ENCODE results near the gene GTF3A. TPM values are rescaled to one million over a fixed set of nuclear protein-coding genes. Genes with fewer than 3 reads are reported as not detected.

Gene GTF3A
- total and polyA plus RNA-seq, 9 of the 15 experiments (the other 6 are each of a cell fraction or from before 2014, with no cell fraction given), result 47.5 to 303 (median 174) TPM

DNA sequence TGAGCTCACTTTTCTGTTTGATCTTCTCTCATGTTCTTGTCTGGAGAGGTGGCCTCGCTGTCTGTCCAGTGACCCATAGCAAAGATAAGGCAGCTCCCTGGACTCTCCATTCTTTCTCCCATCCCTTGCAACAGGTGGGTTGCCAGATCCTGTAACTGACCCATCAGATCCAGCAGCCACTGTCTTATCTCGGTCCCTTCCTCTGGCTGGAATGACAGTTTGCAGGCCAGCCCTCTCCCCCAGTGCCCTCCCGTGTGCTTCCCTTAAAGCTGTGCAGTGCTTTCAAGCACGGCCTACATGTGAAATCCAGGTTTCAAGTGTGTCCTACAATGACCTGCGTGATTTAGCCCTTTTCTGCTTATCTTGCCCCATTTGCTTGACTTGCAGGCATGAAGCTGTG, 3.7 kb downstream of the GTF3A start (continued):
- TF ChIP-seq, protein P1, sequence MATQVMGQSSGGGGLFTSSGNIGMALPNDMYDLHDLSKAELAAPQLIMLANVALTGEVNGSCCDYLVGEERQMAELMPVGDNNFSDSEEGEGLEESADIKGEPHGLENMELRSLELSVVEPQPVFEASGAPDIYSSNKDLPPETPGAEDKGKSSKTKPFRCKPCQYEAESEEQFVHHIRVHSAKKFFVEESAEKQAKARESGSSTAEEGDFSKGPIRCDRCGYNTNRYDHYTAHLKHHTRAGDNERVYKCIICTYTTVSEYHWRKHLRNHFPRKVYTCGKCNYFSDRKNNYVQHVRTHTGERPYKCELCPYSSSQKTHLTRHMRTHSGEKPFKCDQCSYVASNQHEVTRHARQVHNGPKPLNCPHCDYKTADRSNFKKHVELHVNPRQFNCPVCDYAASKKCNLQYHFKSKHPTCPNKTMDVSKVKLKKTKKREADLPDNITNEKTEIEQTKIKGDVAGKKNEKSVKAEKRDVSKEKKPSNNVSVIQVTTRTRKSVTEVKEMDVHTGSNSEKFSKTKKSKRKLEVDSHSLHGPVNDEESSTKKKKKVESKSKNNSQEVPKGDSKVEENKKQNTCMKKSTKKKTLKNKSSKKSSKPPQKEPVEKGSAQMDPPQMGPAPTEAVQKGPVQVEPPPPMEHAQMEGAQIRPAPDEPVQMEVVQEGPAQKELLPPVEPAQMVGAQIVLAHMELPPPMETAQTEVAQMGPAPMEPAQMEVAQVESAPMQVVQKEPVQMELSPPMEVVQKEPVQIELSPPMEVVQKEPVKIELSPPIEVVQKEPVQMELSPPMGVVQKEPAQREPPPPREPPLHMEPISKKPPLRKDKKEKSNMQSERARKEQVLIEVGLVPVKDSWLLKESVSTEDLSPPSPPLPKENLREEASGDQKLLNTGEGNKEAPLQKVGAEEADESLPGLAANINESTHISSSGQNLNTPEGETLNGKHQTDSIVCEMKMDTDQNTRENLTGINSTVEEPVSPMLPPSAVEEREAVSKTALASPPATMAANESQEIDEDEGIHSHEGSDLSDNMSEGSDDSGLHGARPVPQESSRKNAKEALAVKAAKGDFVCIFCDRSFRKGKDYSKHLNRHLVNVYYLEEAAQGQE (IDR thresholded peaks at IDR 0.05; ENCODE audit: borderline replicate concordance), result no peak
- TF ChIP-seq, protein P1 (CRISPR knock-in tag; IDR thresholded peaks at IDR 0.05; ENCODE audit: low read depth), result no peak
- TF ChIP-seq MIER1 (IDR thresholded peaks at IDR 0.05; ENCODE audit: low read depth) (no peak), TCF3 (CRISPR knock-in tag; IDR thresholded peaks at IDR 0.05) (peak; percentile 66), STAT5A (IDR thresholded peaks at IDR 0.05; ENCODE audit: borderline replicate concordance, low read length) (0 out of 2 replicates have a peak, but pooled peaks have one; percentile 34), ZFP30 (CRISPR knock-in tag; IDR thresholded peaks at IDR 0.05; ENCODE audit: borderline replicate concordance) (no peak), ZBTB1 (CRISPR knock-in tag; IDR thresholded peaks at IDR 0.05; ENCODE audit: borderline replicate concordance, low read depth) (no peak), LCOR (CRISPR knock-in tag; IDR thresholded peaks at IDR 0.05) (no peak), CBFA2T3 (IDR thresholded peaks at IDR 0.05) (peak; percentile 84), ZNF23 (CRISPR knock-in tag; IDR thresholded peaks at IDR 0.05) (no peak), CBFA2T2 (conservative IDR thresholded peaks at IDR 0.05) (peak; percentile 74), SMAD1 (IDR thresholded peaks at IDR 0.05; ENCODE audit: low read depth, low read length, partially characterized antibody) (no peak), JUN (IDR thresholded peaks at IDR 0.05; ENCODE audit: borderline replicate concordance, low read depth, low read length) (no peak), JUN (CRISPR knock-in tag; IDR thresholded peaks at IDR 0.05; ENCODE audit: borderline replicate concordance) (no peak), CTBP1 (IDR thresholded peaks at IDR 0.05; ENCODE audit: borderline replicate concordance) (peak; percentile 47; the same call in 1 of the 2 replicates)
- TF ChIP-seq, protein P2, sequence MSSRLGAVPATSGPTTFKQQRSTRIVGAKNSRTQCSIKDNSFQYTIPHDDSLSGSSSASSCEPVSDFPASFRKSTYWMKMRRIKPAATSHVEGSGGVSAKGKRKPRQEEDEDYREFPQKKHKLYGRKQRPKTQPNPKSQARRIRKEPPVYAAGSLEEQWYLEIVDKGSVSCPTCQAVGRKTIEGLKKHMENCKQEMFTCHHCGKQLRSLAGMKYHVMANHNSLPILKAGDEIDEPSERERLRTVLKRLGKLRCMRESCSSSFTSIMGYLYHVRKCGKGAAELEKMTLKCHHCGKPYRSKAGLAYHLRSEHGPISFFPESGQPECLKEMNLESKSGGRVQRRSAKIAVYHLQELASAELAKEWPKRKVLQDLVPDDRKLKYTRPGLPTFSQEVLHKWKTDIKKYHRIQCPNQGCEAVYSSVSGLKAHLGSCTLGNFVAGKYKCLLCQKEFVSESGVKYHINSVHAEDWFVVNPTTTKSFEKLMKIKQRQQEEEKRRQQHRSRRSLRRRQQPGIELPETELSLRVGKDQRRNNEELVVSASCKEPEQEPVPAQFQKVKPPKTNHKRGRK (tag; IDR thresholded peaks at IDR 0.05), result no peak
- TF ChIP-seq, protein P3, sequence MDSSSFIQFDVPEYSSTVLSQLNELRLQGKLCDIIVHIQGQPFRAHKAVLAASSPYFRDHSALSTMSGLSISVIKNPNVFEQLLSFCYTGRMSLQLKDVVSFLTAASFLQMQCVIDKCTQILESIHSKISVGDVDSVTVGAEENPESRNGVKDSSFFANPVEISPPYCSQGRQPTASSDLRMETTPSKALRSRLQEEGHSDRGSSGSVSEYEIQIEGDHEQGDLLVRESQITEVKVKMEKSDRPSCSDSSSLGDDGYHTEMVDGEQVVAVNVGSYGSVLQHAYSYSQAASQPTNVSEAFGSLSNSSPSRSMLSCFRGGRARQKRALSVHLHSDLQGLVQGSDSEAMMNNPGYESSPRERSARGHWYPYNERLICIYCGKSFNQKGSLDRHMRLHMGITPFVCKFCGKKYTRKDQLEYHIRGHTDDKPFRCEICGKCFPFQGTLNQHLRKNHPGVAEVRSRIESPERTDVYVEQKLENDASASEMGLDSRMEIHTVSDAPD (CRISPR knock-in tag; IDR thresholded peaks at IDR 0.05), result no peak
- TF ChIP-seq, protein P4, sequence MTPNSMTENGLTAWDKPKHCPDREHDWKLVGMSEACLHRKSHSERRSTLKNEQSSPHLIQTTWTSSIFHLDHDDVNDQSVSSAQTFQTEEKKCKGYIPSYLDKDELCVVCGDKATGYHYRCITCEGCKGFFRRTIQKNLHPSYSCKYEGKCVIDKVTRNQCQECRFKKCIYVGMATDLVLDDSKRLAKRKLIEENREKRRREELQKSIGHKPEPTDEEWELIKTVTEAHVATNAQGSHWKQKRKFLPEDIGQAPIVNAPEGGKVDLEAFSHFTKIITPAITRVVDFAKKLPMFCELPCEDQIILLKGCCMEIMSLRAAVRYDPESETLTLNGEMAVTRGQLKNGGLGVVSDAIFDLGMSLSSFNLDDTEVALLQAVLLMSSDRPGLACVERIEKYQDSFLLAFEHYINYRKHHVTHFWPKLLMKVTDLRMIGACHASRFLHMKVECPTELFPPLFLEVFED (CRISPR knock-in tag; conservative IDR thresholded peaks at IDR 0.05), result no peak

Data from K562 (cell line).